Stomach (tissue), 4 donors: ENCODE measurements around the gene ANTXR1.

Experiments
- EP300 ChIP-seq: sonication (generic); formaldehyde crosslinking; IDR thresholded peaks from one replicate; pipeline ENCODE4 v1.6.1; 2017; ENCODE audit warnings: antibody characterized with exemption
- POLR2A ChIP-seq, 4 donors: fragments of 450-650 bp; IDR thresholded peaks; one replicate each; pipeline ENCODE4 v1.6.1; 2016; ENCODE audit warnings: antibody characterized with exemption in 4 of 4, control low read depth in 2 of 4, mild to moderate bottlenecking in 1 of 4, moderate library complexity in 1 of 4
- POLR2AphosphoS5 ChIP-seq, 3 donors: sonication (generic); formaldehyde crosslinking; IDR thresholded peaks; one replicate each; pipeline ENCODE4 v1.6.1; 2016; ENCODE audit warnings: antibody characterized with exemption in 3 of 3
- TF ChIP-seq, protein P1 (sequence below), 7 experiments: fragments of 450-650 bp in 4 of 7; fragments of 200-600 bp in 3 of 7; sonication (generic) in 3 of 7; IDR thresholded peaks; one replicate each; pipeline ENCODE4 v1.5.1; 2016 to 2019; ENCODE audit warnings: antibody characterized with exemption in 7 of 7, control low read depth in 2 of 7, mild to moderate bottlenecking in 1 of 7

- TF ChIP-seq, protein P1, sequence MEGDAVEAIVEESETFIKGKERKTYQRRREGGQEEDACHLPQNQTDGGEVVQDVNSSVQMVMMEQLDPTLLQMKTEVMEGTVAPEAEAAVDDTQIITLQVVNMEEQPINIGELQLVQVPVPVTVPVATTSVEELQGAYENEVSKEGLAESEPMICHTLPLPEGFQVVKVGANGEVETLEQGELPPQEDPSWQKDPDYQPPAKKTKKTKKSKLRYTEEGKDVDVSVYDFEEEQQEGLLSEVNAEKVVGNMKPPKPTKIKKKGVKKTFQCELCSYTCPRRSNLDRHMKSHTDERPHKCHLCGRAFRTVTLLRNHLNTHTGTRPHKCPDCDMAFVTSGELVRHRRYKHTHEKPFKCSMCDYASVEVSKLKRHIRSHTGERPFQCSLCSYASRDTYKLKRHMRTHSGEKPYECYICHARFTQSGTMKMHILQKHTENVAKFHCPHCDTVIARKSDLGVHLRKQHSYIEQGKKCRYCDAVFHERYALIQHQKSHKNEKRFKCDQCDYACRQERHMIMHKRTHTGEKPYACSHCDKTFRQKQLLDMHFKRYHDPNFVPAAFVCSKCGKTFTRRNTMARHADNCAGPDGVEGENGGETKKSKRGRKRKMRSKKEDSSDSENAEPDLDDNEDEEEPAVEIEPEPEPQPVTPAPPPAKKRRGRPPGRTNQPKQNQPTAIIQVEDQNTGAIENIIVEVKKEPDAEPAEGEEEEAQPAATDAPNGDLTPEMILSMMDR (IDR thresholded peaks at IDR 0.05), result no peak
- TF ChIP-seq POLR2AphosphoS5 (IDR thresholded peaks at IDR 0.05) (no peak), POLR2A (IDR thresholded peaks at IDR 0.05) (no peak), EP300 (no peak)
Measured at GRCh38 chr2:69087211-69087911, 74.4 kb downstream of the ANTXR1 start.
